ENCODE measurements around the gene ITFG1. TPM values are rescaled to one million over a fixed set of nuclear protein-coding genes. Genes with fewer than 3 reads are reported as not detected.

ITFG1 gene
- total RNA-seq, 1 donor from 2014 or later = 205 TPM

DNA sequence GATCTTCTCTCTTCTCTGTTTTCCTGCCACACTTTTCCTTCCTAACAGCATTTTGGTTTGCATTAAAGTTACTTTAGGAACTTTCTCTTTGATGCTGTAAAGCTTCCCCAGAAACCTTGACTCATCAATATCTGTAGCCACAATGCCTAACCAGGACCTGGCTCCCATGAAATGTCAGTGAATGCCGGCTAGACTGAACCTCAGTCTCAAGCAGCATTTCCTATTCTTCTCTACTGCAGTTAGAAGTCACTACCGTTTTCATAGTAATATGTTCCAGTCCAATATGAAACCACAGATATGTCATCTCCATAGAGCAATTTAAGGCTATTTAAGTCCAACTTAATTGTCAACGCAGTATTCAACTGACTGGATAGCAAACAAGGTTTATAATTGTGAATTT is 28.9 kb downstream of the ITFG1 start:
- FAIRE-seq = no peak
- DNase-seq (ENCODE audit: low spot score in 2 of 2) = no peak

- no peak for DNase-seq (ENCODE audit: low spot score in 2 of 2)
- no peak for FAIRE-seq
Observed at GRCh38 chr16:47426806-47427205, 34.1 kb downstream of the ITFG1 start.

- no peak for FAIRE-seq
- no peak for DNase-seq (ENCODE audit: low spot score in 2 of 2)
Observed at GRCh38 chr16:47424846-47425245, 36.0 kb downstream of the ITFG1 start.

DNA sequence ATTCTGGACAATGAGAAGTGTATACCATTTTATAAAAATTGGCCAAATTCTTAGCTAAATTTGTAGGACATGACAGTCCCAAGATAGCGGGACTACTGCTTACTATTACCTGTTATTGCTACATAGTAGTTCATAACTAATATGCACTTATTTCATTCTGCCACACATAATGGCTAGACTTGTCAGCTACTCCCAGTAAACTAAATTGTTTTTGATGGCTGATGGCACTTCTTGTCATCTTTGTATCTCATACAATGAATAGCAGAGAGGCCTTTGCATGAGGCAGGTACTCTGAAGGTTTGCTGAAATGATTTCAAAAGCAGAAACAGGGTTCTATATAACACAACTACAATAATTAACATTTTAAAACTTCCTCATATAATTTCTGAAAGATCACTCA is 44.0 kb downstream of the ITFG1 start:
- DNase-seq (ENCODE audit: low spot score in 2 of 2) = no peak
- FAIRE-seq = no peak

DNA sequence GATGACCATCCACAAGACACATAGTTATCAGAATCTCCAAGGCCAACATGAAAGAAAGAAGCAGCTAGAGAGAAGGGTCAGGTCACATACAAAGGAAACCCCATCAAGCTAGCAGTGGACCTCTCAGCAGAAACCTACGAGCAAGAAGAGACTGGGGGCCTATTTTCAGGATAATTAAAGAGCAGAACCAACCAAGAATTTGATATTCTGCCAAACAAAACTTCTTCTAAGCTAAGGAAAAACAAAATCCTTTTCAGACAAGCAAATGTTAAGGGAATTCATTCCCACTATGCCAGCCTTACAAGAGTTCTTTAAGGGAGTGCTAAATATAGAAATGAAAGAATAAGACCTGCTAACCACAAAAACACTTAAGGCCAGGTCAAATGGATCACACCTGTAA is 47.8 kb downstream of the ITFG1 start:
- DNase-seq (ENCODE audit: low spot score in 2 of 2) (no peak), FAIRE-seq (no peak)

DNA sequence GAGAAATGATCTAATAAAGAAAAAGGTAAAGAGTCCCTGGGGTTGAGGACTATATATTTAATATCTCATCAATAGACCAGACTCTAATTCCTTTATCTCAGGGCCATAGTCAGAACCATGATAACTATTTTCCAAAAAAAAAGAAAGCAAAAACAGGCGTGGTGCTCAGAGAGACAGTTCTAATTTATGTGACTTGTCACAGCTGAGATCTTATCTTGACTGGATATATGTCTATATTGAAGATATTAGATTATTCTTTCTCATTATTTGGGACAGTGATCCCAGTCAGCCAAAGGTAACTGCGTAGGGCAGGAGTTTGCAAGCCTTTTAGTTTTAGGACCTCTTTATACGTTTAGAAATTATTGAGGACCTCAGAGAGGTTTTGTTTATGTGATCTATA is 52.4 kb downstream of the ITFG1 start:
- no peak for FAIRE-seq
- DNase-seq (ENCODE audit: low spot score in 2 of 2) = no peak

DNA sequence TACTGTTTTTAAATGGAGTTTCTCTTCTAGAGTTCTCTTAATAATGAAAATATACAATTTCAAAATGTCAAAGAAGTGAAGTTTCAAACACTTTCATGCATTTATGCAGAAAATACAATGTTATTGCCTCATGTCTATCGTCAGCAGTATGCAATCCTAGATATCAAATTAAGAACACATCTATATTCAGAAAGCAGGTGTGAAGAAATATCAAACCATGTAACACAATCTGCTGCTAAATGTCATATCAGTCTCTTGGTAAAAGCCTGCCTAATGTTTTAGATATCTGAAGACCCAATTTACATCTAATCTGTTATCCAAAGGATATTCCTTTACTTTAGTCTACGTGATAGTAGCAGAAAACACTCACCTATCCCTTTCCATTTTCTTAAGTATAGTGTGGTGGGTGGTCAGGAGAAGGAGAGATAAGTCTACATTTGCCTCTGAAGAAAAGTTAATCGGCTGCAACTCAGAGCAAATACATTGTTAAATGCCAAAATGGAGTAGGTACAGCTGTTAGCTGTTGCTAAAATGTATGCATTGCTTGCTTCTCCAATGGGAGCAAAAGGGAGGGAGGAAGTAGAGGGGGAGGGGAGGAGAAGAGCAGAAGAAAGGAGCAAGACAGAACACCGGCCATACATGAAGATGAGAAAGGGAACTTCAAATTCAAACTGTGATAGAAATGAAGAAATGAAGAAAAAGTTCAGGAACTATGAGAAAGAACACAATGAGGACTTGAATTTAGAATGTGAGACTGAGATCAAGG is 64.9 kb downstream of the ITFG1 start:
- FAIRE-seq (no peak), DNase-seq (ENCODE audit: low spot score in 2 of 2) (no peak)

- no peak for DNase-seq (ENCODE audit: low spot score in 2 of 2)
- no peak for FAIRE-seq
Observed at GRCh38 chr16:47392081-47392480, 68.8 kb downstream of the ITFG1 start.

- FAIRE-seq = no peak
Observed at GRCh38 chr16:47388705-47389104, 72.2 kb downstream of the ITFG1 start.

DNA sequence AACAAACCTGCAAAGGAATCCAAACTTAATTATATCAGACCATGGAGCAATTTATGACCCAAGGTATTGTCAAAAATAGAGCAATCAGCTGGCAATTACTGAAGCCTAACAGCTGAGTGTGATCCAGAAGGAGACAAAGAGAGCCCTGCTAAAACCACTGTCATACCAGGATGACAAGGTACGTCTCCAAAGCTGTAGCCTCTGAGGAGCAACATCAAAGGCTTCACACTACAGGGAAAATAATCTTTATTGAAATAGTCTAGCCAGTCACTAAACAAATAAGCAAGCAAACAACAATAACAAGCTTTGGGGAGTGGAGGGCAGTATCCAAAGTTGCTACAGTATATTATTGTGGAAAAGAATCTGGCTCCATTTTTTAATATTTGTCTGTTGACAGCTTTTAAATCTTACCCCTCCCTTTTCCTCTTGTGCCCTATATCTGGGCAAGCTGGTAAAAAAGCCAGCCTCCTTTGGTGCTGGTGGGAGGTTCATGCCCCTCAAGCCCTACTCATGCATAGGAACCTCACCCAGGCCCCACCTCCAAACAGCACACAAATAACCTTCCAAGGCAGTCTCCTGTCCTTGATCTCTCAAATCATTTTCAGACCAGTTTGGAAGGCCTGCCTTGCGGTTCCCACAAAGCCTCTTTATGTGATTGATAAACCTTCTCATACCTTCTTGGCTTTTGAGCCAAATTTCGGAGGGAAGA is 73.7 kb downstream of the ITFG1 start:
- DNase-seq (ENCODE audit: low spot score in 2 of 2) = no peak
- FAIRE-seq = no peak

More at GRCh38 chr16:47388705-47389104, 72.2 kb downstream of the ITFG1 start:
- DNase-seq (ENCODE audit: low spot score in 2 of 2) = no peak

GRCh38 chr16:47386201-47386718 is 74.6 kb downstream of the ITFG1 start:
- no peak for FAIRE-seq
- DNase-seq (ENCODE audit: low spot score in 2 of 2) = no peak

GRCh38 chr16:47382362-47382761 is 78.5 kb downstream of the ITFG1 start:
- FAIRE-seq (no peak), DNase-seq (ENCODE audit: low spot score in 2 of 2) (no peak)

GRCh38 chr16:47377154-47377553 is 83.7 kb downstream of the ITFG1 start:
- DNase-seq (ENCODE audit: low spot score in 2 of 2) (no peak), FAIRE-seq (no peak)

GRCh38 chr16:47375423-47375822 is 85.4 kb downstream of the ITFG1 start:
- no peak for DNase-seq (ENCODE audit: low spot score in 2 of 2)
- FAIRE-seq = no peak

- DNase-seq (ENCODE audit: low spot score in 2 of 2) (no peak), FAIRE-seq (no peak)
Observed at GRCh38 chr16:47374629-47375028, 86.2 kb downstream of the ITFG1 start.

- FAIRE-seq (no peak), DNase-seq (ENCODE audit: low spot score in 2 of 2) (no peak)
Observed at GRCh38 chr16:47371271-47372014, 89.4 kb downstream of the ITFG1 start.

DNA sequence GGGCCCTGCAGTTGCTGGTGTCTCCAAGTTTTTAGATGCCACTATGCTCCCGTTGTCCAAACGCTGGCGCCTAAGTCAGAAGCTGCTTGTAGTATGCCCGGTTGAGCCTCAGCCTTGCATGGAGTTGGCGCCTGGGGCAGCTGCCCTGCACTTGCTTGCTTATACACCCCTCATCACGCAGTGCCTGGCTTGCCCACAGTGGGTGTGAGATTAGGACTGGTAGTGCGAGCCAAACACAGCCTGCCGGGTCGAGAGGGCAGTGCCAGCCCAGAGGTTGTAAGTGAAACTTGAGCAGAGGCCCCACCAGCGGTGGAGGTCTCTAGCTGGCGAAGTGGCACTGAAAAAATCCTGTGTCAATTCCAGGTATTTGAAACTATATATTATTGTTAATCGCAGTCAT is 90.3 kb downstream of the ITFG1 start:
- DNase-seq (ENCODE audit: low spot score in 2 of 2) (no peak), FAIRE-seq (no peak)

DNA sequence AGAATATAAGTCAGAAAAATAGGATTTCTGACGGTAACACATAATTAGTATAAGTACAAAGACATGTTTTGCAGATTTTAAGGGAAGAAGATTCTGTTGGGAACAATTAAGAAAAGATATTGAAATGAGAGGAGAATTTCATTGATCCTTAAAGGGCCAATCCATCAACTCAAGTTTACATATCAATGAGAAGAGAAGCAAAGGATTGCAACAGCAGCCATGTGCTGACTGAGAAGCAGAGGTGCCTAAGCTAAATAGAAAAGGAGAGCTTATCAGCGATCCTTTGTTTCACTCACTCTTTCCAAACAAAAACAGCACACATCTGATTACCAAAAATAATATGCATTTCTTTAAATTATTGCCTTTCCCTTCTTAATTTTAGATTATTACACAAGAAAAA is 94.6 kb downstream of the ITFG1 start:
- FAIRE-seq (no peak), DNase-seq (ENCODE audit: low spot score in 2 of 2) (no peak)

GRCh38 chr16:47363761-47364160 is 97.1 kb downstream of the ITFG1 start:
- DNase-seq (ENCODE audit: low spot score in 2 of 2) = no peak
- no peak for FAIRE-seq

DNA sequence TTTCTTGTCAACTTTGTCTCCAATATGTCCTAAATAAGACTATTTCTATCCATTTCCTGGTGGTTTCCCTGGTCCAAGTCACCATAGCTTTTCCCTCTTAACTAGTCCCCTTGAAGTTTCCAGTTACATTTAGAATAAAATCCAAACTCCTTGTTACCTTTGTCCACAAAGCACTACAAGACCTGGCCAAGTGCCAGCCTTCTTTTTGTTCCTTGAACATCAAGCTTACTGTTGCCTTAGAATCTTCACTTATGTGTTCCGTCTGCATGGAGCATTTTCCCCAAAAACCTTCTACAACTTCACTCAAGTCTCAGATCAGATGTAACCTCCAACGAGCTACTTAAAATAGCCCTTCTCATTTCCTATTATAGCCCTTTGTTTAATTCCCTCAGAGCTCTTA is 101.4 kb downstream of the ITFG1 start:
- FAIRE-seq (no peak), DNase-seq (ENCODE audit: low spot score in 2 of 2) (no peak)

DNA sequence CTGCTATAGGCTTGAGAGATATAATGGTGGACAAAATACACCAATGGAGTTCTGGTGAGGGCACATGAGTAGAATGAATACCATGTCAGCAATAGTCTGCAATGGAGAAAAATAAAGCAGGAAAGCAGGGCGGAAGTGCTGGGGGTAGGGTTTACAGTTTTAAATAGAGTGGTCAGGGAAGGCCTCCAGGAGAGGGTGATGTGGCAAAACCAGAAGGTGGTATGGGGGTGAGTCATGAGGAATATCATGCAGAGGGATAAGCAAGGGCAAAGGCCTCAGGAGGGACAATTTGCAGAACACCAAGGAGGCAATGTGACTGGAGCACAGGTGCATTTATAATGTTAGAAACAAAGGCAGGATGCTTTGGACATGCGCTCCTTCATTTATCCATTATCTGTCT is 102.0 kb downstream of the ITFG1 start:
- FAIRE-seq = no peak
- DNase-seq (ENCODE audit: low spot score in 2 of 2) = no peak
